Measurements from ENCODE around the gene IFNA16. TPM values are rescaled to one million over a fixed set of nuclear protein-coding genes. Genes with fewer than 3 reads are reported as not detected.
"Not testable (repeated sequence)": the region's sequence is repeated elsewhere in the genome, so short reads cannot be mapped to it uniquely, and the experiment has no call there.

IFNA16 gene
- total RNA-seq, 1 experiment from 2014 or later, result not detected

- CTCF ChIA-PET, result interaction anchor here (1.5 kb wide), 1 partner anchor 15 kb away, joined by 5 read pairs; no protein-coding TSS in a partner anchor
- Histone ChIP-seq H3K9me3 (ENCODE audit: control insufficient read depth in 1 of 2, insufficient read depth in 1 of 2, low read depth in 1 of 2, low read length in 2 of 2) (no peaks in the 10 kb centered on the region), H3K36me3 (ENCODE audit: control insufficient read depth in 1 of 2, insufficient read depth in 2 of 2, low read length in 2 of 2) (no peaks in the 10 kb centered on the region), H3K4me2 (ENCODE audit: low read length) (no peak overlapping the region), H3K79me2 (ENCODE audit: insufficient read depth, low read length) (no peaks in the 10 kb centered on the region), H3K4me3 (replicated peaks in 1 of 2; ENCODE audit: low read depth in 1 of 2, low read length in 2 of 2) (no peak overlapping the region), H3K9me2 (ENCODE audit: insufficient read depth) (no peaks in the 10 kb centered on the region), H3K4me1 (ENCODE audit: control insufficient read depth in 1 of 2, insufficient read depth in 2 of 2, low read length in 2 of 2) (no peaks in the 10 kb centered on the region), H3K27ac (ENCODE audit: low read depth, low read length) (no peak overlapping the region), H2AFZ (ENCODE audit: low read depth, low read length, poor library complexity, severe bottlenecking) (no peak overlapping the region), H3K27me3 (ENCODE audit: insufficient read depth, low read length) (no peaks in the 10 kb centered on the region), H4K20me1 (ENCODE audit: insufficient read depth) (no peaks in the 10 kb centered on the region), H3K9ac (ENCODE audit: low read length) (no peak overlapping the region)
- intact Hi-C loops (cut with micrococcal nuclease), result no loop called here
- no peak for ATAC-seq
- TF ChIP-seq ZBTB33 (IDR thresholded peaks at IDR 0.05; ENCODE audit: extremely low read depth, insufficient replicate concordance, low read length), result no peak
- no peak for TF ChIP-seq CEBPB (IDR thresholded peaks at IDR 0.05; ENCODE audit: low read depth)
- no peak for TF ChIP-seq CTCF (IDR thresholded peaks at IDR 0.05 in 2 of 3, conservative IDR thresholded peaks at IDR 0.05 in 1 of 3; ENCODE audit: borderline replicate concordance in 1 of 3, insufficient read depth in 1 of 3, low read depth in 2 of 3, low read length in 2 of 3)
- no peak for TF ChIP-seq POLR2A (IDR thresholded peaks at IDR 0.05; ENCODE audit: borderline replicate concordance, extremely low read depth, insufficient read depth, insufficient read length)
- no peak for TF ChIP-seq POLR2AphosphoS5 (IDR thresholded peaks at IDR 0.05; ENCODE audit: low read depth, low read length)
- no peak for TF ChIP-seq ZFX (IDR thresholded peaks at IDR 0.05)
- no peak for TF ChIP-seq SIN3A (IDR thresholded peaks at IDR 0.05; ENCODE audit: low read depth)
- no peak for TF ChIP-seq ZNF274 (IDR thresholded peaks at IDR 0.05; ENCODE audit: low read depth, low read length)
- no peak for TF ChIP-seq MAX (IDR thresholded peaks at IDR 0.05)
- TF ChIP-seq ELF1 (IDR thresholded peaks at IDR 0.05; ENCODE audit: borderline replicate concordance, low read depth), result no peak
- no peak for TF ChIP-seq FOSL1 (IDR thresholded peaks at IDR 0.05; ENCODE audit: low read depth)
- TF ChIP-seq EZH2phosphoT487 (IDR thresholded peaks at IDR 0.05; ENCODE audit: borderline replicate concordance), result no peak
- TF ChIP-seq ATF3 (IDR thresholded peaks at IDR 0.05), result no peak
- TF ChIP-seq SRF (IDR thresholded peaks at IDR 0.05; ENCODE audit: low read depth), result no peak
- POLR2A ChIA-PET, result no interaction called here
- RAD21 ChIA-PET (ENCODE audit: low non-redundant PET in 1 of 2, low total read pairs in 2 of 2, uncharacterized antibody in 2 of 2, unreplicated experiment in 2 of 2), result no interaction called here
- DNase-seq (ENCODE audit: low read depth, low spot score), result no peak
- no TSS peak for BruUV-seq (replicated peaks)
Measured at GRCh38 chr9:21210311-21210710, 6.8 kb downstream of the IFNA16 start.

- H3K36me3 ChIP-seq (ENCODE audit: control insufficient read depth in 1 of 2, insufficient read depth in 2 of 2, low read length in 2 of 2); H3K27me3 ChIP-seq (ENCODE audit: insufficient read depth, low read length); BruUV-seq (replicated peaks); H3K9me2 ChIP-seq (ENCODE audit: insufficient read depth); H2AFZ ChIP-seq (ENCODE audit: low read depth, low read length, poor library complexity, severe bottlenecking); H3K4me2 ChIP-seq (ENCODE audit: low read length); RAD21 ChIA-PET (ENCODE audit: low non-redundant PET in 1 of 2, low total read pairs in 2 of 2, uncharacterized antibody in 2 of 2, unreplicated experiment in 2 of 2); H3K9ac ChIP-seq (ENCODE audit: low read length); H3K79me2 ChIP-seq (ENCODE audit: insufficient read depth, low read length); H3K4me3 ChIP-seq (replicated peaks in 1 of 2; ENCODE audit: low read depth in 1 of 2, low read length in 2 of 2); DNase-seq (ENCODE audit: low read depth, low spot score); H3K27ac ChIP-seq (ENCODE audit: low read depth, low read length); CTCF ChIA-PET; POLR2A ChIA-PET; ATAC-seq; H3K9me3 ChIP-seq (ENCODE audit: control insufficient read depth in 1 of 2, insufficient read depth in 1 of 2, low read depth in 1 of 2, low read length in 2 of 2); H4K20me1 ChIP-seq (ENCODE audit: insufficient read depth); intact Hi-C loops (cut with micrococcal nuclease); H3K4me1 ChIP-seq (ENCODE audit: control insufficient read depth in 1 of 2, insufficient read depth in 2 of 2, low read length in 2 of 2): not testable (repeated sequence)
Measured at GRCh38 chr9:21207043-21207442, 10.1 kb downstream of the IFNA16 start, which contains the start of gene IFNA10. Gene IFNA10 (minus strand): TSS chr9:21207143. CDS start chr9:21207097, 46 bp downstream.
